Measurements from ENCODE around the gene ZNF593.

ZNF593 gene

DNA sequence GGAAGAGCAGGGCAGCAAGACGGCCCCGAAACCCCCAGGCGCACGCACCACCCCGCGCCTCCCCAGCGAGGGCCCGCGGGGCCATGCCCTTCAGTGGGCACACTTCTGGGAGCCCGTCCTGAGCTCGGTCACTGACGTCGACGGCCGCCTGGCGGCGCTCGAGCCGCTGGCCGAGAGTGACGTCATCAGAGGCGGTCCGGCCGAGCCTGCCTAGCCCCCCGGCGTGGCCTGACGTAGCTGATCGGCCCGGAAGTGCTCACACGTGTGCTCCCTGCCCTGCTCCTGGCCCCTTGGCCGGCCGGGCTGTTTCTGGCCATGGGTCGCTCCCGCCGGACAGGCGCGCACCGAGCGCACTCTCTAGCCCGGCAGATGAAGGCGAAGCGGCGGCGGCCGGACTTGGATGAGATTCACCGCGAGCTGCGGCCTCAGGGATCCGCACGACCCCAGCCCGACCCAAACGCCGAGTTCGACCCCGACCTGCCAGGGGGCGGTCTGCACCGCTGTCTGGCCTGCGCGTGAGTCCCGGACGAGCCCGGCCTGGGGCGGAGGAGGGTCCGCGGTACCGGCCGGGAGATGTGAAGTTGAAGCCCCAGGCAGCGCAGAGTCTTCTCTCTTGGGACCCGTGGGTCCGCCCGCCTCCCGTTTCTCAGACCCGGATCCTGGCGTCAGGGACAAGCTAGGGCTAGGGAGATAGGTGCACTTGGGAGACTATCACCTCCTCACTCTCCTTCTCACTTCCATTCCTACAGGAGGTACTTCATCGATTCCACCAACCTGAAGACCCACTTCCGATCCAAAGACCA lies at the start of gene ZNF593:
Gene ZNF593 (plus strand): TSS at position 240 of the 803 bp plus-strand sequence. CDS start 76 bp downstream, at position 316.
- DNase-seq = peak; percentile 94

DNA sequence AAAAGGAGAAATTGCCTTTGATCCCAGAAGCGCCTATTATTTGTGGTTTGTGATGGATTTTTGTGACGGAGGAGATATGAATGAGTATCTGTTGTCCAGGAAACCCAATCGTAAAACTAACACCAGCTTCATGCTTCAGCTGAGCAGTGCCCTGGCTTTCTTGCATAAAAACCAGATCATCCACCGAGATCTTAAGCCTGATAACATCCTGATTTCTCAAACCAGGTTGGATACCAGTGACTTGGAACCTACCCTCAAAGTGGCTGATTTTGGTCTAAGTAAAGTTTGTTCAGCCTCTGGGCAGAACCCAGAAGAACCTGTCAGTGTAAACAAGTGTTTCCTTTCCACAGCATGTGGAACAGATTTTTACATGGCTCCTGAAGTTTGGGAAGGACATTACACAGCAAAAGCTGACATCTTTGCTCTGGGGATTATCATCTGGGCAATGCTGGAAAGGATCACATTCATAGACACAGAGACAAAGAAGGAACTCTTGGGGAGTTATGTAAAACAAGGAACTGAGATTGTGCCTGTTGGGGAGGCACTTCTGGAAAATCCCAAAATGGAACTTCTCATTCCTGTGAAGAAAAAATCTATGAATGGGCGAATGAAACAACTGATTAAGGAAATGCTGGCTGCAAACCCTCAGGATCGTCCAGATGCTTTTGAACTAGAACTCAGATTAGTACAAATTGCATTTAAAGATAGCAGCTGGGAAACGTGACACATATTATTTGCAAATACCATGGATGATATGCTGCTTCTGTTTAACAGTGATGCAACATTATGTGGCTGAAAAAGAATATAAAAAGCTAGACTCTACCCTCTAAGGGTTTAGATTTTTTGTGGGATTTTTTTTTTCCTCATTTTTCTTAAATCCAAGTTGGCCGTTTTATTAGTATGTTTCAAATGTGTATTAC lies 47.6 kb upstream of the ZNF593 start:
- no peak for DNase-seq

DNA sequence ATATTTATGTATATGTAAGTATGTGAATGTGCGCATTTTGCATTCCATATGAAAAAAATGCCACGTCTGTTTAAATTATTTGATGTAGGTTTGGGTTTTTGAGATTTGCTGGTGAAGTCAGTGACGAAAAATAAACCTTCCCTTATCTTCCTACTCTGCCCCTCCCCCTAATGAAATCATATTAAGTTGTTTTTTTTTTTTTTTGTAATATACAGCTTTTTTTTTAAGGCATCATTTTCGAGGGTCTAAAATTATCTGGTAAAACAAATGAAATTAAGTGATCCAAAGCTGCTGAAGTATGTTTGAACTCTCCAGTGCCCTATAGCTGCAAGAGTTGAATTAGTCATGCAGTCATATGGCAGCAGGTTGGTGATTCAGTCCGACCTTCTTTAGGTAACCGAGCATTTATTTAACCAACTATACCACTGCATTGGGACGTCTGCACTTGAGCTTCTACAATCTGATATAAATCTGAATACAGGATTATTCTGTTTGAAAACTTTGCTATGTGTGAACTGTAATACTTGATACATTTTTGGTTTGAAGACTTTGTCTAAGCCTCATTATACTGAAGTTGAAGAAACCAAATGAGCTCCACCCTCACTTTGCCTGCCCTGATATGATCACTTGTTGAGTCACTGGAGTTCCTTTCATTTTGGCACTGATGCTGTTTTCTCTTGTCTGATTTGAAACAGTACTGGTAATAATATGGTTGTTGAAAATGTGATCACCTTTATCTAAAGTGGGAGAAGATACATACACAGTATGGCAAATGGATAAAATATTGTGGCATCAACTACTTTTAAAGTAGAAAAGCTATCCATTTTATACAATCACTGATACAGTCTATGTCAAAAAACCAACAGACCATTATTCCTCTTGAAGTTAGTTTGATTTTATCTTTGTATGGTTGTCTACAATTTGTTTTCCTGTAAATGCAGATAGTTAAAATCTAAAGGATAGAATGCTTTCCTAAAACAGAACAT lies 46.4 kb upstream of the ZNF593 start:
- DNase-seq = peak; percentile 74

DNA sequence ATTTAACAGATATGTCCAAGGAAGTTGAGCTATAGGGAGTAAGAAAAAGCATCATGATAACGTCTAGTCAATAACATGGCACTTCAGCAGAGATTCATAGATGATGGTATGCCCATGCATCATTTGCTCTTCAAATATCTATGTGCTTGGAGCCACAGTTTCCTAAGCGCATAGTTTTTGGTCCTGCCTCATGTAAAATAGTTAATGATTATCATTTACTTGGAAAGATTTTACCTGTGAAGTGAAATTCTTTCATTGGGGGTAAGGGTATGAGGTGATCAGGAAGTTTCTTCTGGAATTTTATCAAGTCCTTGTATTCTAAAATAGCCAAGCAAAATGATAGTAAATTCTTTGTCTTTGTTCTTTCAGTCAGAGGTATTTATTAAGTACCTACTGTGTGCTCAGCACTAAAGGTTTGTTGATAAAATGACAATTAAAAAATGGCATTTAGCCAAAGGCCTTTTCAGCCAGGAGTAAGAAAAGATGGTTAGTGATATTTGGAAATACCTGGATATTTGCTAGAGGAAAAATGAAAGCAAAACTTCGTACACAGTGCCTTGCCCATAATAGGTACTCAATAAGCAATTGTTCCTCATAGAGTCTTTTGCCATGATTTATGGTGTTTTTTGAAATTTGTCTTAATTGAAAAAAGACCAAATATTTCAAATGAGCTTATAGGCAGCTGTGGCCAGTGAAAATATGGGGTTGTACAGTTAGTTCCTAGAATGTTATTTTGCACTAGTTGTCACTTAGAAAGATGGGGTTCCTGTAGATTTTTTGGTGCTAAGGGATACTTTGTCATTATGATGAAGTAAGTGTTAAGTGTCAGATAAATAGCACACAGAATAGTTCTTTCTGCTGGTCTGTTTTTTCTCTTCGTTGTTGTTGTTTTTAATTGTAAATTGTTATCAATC lies 45.0 kb upstream of the ZNF593 start:
- DNase-seq = no peak

DNA sequence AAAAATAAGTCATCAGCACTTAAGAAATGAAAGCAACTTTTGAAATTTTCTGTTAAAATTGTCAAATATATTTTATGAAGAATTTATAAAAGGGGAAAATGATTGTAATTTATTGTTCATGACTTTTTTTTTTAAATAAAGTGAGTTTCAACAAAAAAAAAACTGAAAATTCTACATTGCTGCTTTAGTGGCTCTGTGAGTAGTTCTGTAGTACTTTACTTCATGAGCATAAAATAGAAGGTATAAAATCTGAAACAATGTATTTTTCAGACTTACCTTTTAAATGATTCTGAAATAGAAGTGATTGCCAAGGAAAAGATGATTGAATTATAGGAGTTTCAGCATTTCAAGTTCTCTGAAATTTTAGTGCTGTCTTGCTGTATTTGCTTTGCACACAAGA lies 44.3 kb upstream of the ZNF593 start:
- no peak for DNase-seq

DNA sequence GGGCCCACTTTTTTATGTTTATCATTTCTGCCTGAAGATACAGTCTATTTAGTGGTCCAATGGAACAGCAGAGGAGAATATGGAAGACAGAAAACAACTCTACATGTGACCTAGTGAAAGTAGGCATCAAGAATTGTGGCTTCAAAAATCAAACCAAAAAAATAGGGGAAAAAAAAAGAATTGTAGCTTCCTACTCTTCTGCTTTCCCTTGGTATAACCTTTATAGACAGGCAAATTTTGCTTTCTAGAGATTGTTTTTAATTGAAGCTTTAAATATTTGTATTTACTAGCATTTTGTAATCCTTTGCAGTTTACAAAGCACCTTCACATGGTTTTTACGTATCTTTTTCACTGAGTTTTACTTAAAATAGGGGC lies 43.8 kb upstream of the ZNF593 start:
- DNase-seq = no peak

DNA sequence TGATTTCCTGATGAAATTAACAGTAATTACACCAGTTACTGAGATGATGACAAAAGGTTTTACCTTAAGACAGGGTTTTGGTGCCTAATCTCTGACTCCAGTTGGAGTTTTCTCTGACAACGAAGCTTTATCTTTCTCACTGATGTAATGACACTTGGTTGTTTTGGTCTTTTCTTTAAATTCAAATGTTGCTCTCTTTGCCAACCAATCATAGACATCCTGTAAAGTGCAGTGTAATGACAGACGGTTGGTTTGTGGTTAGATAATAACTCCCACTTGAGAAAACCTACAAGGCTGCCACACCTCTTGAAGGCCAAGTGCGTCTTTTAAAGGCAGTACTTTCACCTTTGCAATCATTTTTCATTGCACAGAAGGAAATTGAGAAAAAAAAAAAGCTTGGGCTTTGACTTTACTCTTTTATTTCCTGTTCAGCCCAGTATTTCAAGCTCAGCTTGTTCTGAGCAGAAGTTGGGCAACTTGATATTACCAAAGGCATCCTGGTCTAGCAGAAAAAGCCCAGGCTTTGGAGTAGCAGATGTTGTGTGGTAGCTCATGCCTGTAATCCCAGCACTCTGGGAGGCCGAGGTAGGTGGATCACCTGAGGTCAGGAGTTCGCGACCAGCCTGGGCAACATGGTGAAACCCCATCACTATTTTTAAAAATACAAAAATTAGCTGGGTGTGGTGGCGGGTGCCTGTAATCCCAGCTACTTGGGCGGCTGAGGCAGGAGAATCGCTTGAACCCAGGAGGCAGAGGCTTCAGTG lies 43.2 kb upstream of the ZNF593 start:
- no peak for DNase-seq

DNA sequence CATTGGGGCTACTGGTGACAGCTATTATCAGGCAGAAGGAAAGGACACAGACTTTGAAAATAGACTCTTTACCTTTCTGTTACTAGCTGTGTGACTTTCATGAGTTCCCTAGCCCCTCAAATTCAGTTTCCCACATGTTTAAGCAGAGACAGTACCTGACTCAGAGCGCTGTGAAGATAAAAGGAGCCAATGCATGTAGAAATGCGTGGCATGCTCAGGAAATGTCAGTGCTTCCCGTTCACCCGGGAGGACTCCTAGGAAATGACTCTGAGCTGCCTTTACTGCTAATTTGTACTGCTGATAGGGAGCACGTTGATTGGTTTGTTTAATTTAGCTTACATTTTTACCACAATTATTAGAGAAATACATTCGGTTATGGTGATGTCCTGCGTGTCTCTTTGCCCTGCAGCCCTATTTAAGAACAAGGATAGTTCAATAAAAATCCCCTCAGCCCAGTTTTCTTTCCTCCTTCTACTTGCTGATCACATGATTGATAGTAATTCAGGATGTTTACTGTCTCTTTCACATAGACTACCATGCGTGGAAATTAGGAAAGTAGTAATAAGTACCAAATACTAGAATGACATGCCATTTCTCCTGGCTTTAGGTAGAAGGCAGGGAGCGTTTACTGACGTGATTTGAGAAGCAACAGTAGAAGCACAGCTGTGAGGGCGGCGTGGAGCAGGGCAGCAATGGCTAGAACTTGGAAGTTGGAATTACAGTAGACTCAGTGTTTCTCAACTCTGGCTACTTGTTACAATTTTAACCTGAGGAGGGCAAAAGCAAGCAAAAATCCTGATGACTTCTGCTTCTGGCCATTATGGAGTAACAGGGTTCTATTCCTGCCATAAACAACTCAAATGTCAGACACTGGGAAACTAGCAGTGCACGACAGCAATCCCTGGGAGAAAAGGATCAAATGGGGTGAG lies 42.2 kb upstream of the ZNF593 start:
- no peak for DNase-seq

DNA sequence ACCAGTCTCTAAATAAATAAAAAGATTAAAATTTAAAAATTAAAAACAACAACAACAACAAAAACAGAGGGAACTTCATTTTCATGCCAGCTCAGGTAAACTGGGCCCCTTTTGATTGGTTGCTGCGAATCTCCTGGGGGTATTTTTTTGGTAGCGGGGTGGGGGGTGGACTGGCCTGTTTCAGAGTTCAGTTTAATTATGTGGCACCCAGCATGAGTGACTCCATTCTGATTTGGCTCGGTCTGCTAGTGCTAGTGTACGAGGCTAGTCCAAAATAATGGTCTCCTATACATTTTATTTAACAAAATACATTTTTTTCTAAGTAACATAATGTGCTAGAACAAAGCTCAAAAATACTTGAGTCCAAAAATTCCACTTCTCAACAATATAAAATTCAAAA lies 39.9 kb upstream of the ZNF593 start:
- DNase-seq = no peak

DNA sequence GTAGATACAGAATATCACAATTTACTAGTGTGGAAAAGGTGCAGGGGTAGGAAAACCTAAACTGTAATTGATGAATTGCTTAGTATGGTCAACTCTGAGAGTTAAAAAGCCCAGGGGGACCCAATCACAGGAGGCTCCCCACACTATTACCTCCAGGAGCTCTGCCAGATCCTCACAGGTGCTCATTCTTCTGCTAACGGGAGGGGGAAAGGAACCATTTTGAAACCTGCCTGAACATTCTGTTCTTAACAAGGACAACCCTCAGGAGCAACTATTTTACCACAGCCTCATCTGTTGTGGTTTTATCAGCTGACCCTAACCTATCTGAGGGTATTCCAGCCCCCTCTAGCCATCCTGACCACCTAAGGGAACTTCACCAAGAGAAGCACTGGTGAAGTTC lies 39.0 kb upstream of the ZNF593 start:
- DNase-seq = no peak

DNA sequence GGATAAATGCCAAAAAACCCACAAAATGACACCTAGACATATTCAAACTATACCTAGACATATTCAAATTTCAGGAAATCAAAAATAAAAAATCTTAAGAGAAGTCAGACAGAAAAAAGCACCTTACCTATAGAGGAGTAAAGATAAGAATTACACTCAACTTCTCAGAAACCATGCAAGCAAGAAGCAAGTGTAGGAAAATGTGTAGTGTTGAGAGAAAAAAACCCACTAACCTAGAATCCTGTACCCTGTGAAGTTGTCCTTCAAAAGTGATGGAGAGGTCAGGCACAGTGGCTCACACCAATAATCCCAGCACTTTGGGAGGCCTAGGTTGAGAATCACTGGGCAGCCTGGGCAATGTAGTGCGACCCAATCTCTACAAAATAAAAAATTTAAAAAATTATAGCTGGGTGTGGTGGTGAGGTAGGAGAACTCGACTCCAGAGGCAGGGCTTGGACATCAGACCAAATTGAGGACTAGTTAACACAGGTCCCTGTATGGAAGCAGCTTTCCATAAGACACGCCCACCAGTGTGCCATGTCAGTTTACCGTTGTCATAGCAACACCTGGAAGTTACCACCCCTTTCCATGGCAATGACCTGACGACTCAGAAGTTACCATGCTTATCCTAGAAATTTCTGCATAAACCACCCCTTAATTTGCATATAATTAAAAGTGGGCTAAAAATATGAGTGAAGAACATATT lies 37.4 kb upstream of the ZNF593 start:
- no peak for DNase-seq

DNA sequence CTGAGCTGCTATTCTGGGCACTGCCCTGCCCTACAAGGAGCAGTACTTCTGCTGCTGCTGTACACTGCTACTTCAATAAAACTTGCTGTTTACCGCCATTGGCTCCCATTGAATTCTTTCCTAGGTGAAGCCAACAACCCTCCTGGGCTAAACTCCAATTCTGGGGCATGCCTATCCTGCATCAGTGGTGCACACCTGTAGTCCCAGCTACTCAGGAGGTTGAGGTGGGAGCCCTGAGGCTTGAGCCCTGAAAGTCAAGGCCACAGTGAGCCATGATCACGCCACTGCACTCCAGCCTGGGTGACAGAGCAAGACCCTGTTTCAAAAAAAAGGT lies 36.9 kb upstream of the ZNF593 start:
- no peak for DNase-seq

DNA sequence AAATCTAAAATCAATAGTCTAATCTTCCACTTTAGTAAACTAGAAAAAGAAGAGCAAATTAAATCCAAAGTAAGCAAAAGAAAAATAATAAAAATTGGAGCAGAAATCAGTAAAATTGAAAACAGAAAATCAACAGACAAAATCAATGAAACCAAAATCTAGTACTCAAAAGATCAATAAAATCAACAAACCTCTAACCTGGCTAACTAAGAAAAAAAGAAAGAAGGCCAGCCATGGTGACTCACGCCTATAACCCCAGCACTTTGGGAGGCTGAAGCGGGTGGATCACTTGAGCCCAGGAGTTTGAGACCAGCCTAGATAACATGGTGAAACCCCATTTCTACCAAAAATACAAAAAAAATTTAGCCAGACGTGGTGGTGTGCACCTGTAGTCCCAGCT lies 35.2 kb upstream of the ZNF593 start:
- DNase-seq = no peak

DNA sequence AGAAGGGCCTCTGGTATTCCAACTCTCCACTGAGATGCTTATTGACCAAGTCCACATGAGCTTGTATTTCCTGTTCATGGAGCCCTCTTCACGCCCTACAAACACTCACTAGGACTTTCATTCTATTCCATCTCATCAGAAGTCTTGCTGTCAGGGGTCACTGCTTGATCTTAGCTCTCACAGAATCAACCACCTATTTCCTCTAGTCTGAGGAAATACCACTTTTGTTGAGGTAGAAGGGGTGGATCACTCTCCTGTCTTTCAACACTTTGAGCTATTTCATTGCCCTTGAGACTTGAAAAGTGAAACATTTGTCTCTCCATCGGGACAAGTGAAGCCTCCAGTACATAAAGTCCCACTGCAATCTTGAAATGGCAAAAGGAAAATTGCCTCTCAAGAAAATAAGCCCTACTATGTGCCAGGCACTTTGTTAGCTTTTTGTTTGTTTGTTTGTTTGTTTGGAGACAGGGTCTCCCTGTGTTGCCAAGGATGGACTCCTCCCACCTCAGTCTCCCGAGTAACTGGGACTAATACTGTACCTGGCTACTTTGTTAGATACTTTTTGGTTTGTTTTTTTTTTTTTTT lies 30.6 kb upstream of the ZNF593 start:
- no peak for DNase-seq

DNA sequence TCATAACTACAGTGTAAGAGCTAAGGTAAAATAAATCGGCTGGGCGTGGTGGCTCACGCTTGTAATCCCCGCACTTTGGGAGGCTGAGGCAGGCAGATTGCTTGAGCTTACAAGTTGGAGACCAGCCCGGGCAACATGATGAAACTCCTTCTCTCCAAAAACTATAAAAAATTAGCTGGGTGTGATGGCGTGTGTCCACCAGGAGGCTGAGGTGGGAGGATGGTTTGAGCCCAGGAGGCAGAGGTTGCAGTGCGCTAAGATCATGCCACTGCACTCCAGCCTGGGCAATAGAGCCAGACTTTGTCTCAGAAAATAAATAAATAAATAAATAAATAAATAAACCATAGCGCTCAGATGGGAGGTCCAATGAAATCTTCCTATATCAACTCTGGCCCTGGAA lies 27.5 kb upstream of the ZNF593 start:
- no peak for DNase-seq

DNA sequence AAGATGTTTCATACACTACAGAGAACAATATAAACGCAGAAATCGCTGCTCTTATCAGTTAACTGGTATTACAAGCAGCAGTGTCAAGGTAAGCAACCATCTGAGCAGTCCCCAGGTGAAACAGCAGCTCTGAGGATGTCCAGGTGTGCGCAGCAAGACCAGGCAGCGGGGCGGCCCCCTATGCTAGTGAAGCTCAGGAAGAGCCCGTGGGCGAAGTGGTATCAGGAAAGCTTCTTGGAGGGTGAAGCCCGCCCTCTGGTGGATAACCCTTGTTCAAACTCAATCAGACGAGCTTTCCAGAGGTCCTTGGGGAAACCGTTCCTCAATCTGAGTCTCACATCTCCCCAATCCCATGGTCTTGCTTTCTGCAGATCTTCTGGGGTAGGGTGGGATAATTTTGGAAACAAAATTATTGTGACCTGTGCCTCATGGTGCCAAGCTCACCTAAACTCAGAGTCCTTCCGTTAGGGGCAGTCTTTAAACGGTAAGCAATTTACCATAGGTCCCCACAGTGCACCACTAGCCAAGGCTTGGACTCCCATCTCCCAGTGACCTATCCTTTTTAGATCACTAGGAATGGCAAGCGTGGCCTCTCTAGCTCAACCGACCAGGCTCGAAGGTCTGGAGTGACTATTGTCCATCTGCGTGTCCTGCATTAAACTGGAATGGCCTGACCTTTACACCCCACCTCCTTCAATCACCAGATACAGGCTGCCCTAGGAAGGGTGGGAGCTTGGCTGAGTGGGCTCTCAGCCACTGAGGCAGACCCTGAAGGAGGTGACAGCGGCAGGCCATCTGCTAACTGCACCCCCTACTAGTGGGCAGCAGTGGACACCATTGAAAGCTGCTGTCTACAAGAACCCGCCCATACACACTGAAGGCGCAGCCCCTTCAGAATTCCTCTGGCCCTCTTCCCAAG lies 24.4 kb upstream of the ZNF593 start:
- peak; percentile 72 for DNase-seq

DNA sequence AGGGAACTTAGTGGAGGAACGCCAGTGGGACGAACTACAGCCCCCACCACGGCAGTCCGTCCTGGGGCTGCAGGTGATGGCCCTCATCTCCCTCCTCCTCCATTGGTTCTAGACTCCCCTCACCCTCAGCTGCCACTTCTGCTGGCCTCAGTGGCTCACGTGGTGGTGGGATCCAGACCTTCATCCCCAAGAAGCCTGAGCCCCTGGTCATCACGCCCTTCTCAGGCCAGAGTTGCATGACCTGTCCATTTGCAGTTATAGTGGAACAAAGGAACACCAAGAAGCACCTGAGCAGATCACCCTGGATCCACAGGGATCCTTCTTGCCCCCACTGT lies 23.8 kb upstream of the ZNF593 start:
- no peak for DNase-seq

DNA sequence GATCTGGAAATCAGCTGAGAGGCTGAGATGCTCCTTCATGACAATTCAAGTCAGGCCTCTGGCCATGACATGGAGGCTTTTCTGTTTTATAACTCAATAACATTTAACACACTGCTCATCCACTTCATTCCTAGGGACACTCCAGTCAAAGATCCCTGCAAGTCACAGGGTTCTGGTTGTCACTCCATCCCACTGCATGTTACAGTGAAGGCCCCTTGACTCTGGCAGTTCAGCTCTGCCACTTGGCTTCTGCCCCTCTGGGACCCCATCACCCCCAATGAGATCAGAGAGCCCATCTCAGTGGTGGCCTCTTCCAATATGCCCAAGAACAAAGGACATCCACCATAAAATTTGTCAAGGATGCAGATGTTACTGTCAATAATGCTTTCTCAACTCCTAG lies 20.8 kb upstream of the ZNF593 start:
- no peak for DNase-seq

All from HCEC 1CT (cell line).